GM18907 (cell line): ENCODE results near the gene PTTG1.

Source experiments
- ATAC-seq: cut with Tn5 transposase; IDR thresholded peaks from one replicate; pipeline ENCODE4 v1.9.1; 2021; ENCODE audit warnings: mild to moderate bottlenecking, moderate library complexity; ENCODE audit not compliant: unreplicated experiment

The PTTG1 gene

GRCh38 chr5:160470437-160471361 lies 49.0 kb downstream of the PTTG1 start:
- no peak for ATAC-seq

- ATAC-seq = no peak
Observed at GRCh38 chr5:160471761-160472160, 50.1 kb downstream of the PTTG1 start.

GRCh38 chr5:160472482-160472881 lies 50.8 kb downstream of the PTTG1 start:
- ATAC-seq = no peak

- ATAC-seq = no peak
Observed at GRCh38 chr5:160473681-160474080, 52.0 kb downstream of the PTTG1 start.

GRCh38 chr5:160474084-160474483 lies 52.4 kb downstream of the PTTG1 start:
- no peak for ATAC-seq

- ATAC-seq = no peak
Observed at GRCh38 chr5:160475864-160476438, 54.3 kb downstream of the PTTG1 start.

- ATAC-seq = no peak
Observed at GRCh38 chr5:160477266-160477970, 55.8 kb downstream of the PTTG1 start.

GRCh38 chr5:160478163-160478562 lies 56.5 kb downstream of the PTTG1 start:
- ATAC-seq = no peak
